IPS-18a (cell line): ENCODE results near the gene SLC44A4.

ENCODE experiments used
- H3K27ac ChIP-seq: one replicate; pipeline ENCODE4 v1.5.1; 2013; ENCODE audit warnings: low read length
- H3K27me3 ChIP-seq: one replicate; pipeline ENCODE4 v1.6.1; 2013; ENCODE audit warnings: mild to moderate bottlenecking, low read length; ENCODE audit not compliant: control insufficient read depth, insufficient read depth
- H3K36me3 ChIP-seq: one replicate; pipeline ENCODE4 v1.6.1; 2013; ENCODE audit warnings: low read depth, low read length; ENCODE audit not compliant: control insufficient read depth
- H3K4me1 ChIP-seq: one replicate; pipeline ENCODE4 v1.6.1; 2013; ENCODE audit warnings: low read depth, low read length; ENCODE audit not compliant: control insufficient read depth
- H3K4me3 ChIP-seq: one replicate; pipeline ENCODE4 v1.5.1; 2013; ENCODE audit warnings: low read length
- H3K9ac ChIP-seq: one replicate; pipeline ENCODE4 v1.6.1; 2013; ENCODE audit warnings: mild to moderate bottlenecking, low read length, moderate library complexity
- H3K9me3 ChIP-seq: one replicate; pipeline ENCODE4 v1.6.1; 2013; ENCODE audit warnings: low read depth, low read length; ENCODE audit not compliant: control insufficient read depth

Gene SLC44A4

GRCh38 chr6:31899882-31900722, 21.3 kb upstream of the SLC44A4 start:
- no peak overlapping the region for H3K4me3 ChIP-seq
- no peaks in the 10 kb centered on the region for H3K4me1 ChIP-seq
- no peak overlapping the region for H3K9ac ChIP-seq
- H3K9me3 ChIP-seq: no peaks in the 10 kb centered on the region
- peaks cover 21% of the 10 kb centered on the region for H3K36me3 ChIP-seq
- H3K27me3 ChIP-seq: no peaks in the 10 kb centered on the region
- no peak overlapping the region for H3K27ac ChIP-seq

GRCh38 chr6:31899215-31899614, 20.4 kb upstream of the SLC44A4 start:
- H3K9ac ChIP-seq: no peak overlapping the region
- peaks cover 27% of the 10 kb centered on the region for H3K36me3 ChIP-seq
- no peak overlapping the region for H3K27ac ChIP-seq
- H3K9me3 ChIP-seq: no peaks in the 10 kb centered on the region
- H3K4me3 ChIP-seq: no peak overlapping the region
- H3K27me3 ChIP-seq: no peaks in the 10 kb centered on the region
- no peaks in the 10 kb centered on the region for H3K4me1 ChIP-seq

GRCh38 chr6:31898383-31899011, 19.7 kb upstream of the SLC44A4 start:
- Histone ChIP-seq H3K36me3 (peaks cover 32% of the 10 kb centered on the region), H3K27ac (no peak overlapping the region), H3K9ac (peak overlapping the region; percentile 67), H3K9me3 (no peaks in the 10 kb centered on the region), H3K4me3 (peak overlapping the region; percentile 95), H3K4me1 (no peaks in the 10 kb centered on the region), H3K27me3 (no peaks in the 10 kb centered on the region)

- peak within 1 kb of the TSS; percentile 28 for H3K27ac ChIP-seq
- peaks cover 39% of the 10 kb centered on the region for H3K36me3 ChIP-seq
- H3K4me3 ChIP-seq: peak within 1 kb of the TSS; percentile 95
Observed at GRCh38 chr6:31897612-31898382, 19.0 kb upstream of the SLC44A4 start, which contains the start of gene EHMT2. Gene EHMT2, minus strand, starts transcription at chr6:31897698. Its CDS starts 21 bp downstream, at chr6:31897677.

GRCh38 chr6:31896856-31897611, 18.2 kb upstream of the SLC44A4 start:
- Histone ChIP-seq H3K9ac (peak overlapping the region; percentile 74), H3K36me3 (peaks cover 47% of the 10 kb centered on the region), H3K27me3 (no peaks in the 10 kb centered on the region), H3K4me1 (no peaks in the 10 kb centered on the region), H3K4me3 (peak overlapping the region; percentile 95), H3K27ac (peak overlapping the region; percentile 28), H3K9me3 (no peaks in the 10 kb centered on the region)

More at GRCh38 chr6:31897612-31898382, 19.0 kb upstream of the SLC44A4 start, which contains the start of gene EHMT2:
- H3K27me3 ChIP-seq: no peaks in the 10 kb centered on the region
- H3K9me3 ChIP-seq: no peaks in the 10 kb centered on the region
- no peaks in the 10 kb centered on the region for H3K4me1 ChIP-seq
- peak within 1 kb of the TSS; percentile 74 for H3K9ac ChIP-seq

GRCh38 chr6:31896493-31896855, 17.7 kb upstream of the SLC44A4 start:
- H3K36me3 ChIP-seq: peaks cover 53% of the 10 kb centered on the region
- no peaks in the 10 kb centered on the region for H3K4me1 ChIP-seq
- no peaks in the 10 kb centered on the region for H3K27me3 ChIP-seq
- H3K4me3 ChIP-seq: peak overlapping the region; percentile 95
- peak overlapping the region; percentile 74 for H3K9ac ChIP-seq
- peak overlapping the region; percentile 28 for H3K27ac ChIP-seq
- H3K9me3 ChIP-seq: no peaks in the 10 kb centered on the region

- Histone ChIP-seq H3K27me3 (no peaks in the 10 kb centered on the region), H3K36me3 (peaks cover 76% of the 10 kb centered on the region), H3K4me1 (no peaks in the 10 kb centered on the region), H3K9me3 (no peaks in the 10 kb centered on the region), H3K27ac (no peak overlapping the region), H3K4me3 (no peak overlapping the region), H3K9ac (no peak overlapping the region)
Observed at GRCh38 chr6:31892821-31893220, 14.0 kb upstream of the SLC44A4 start.

GRCh38 chr6:31889331-31889972, 10.7 kb upstream of the SLC44A4 start:
- Histone ChIP-seq H3K4me1 (no peaks in the 10 kb centered on the region), H3K27ac (no peak overlapping the region), H3K9ac (no peak overlapping the region), H3K36me3 (peaks cover 89% of the 10 kb centered on the region), H3K4me3 (no peak overlapping the region), H3K27me3 (no peaks in the 10 kb centered on the region), H3K9me3 (no peaks in the 10 kb centered on the region)

GRCh38 chr6:31888276-31889258, 9.8 kb upstream of the SLC44A4 start:
- Histone ChIP-seq H3K9me3 (no peaks in the 10 kb centered on the region), H3K4me1 (no peaks in the 10 kb centered on the region), H3K9ac (no peak overlapping the region), H3K27me3 (no peaks in the 10 kb centered on the region), H3K36me3 (peaks cover 92% of the 10 kb centered on the region), H3K27ac (no peak overlapping the region), H3K4me3 (no peak overlapping the region)
